SH-SY5Y (cell line): ENCODE measurements around the gene GAS7.

Experiments
- GATA2 ChIP-seq: IDR thresholded peaks from 2 replicates; pipeline ENCODE4 v1.6.1; 2011; ENCODE audit warnings: mild to moderate bottlenecking, low read depth, low read length
- GATA3 ChIP-seq: IDR thresholded peaks from 2 replicates; pipeline ENCODE4 v1.6.1; 2011; ENCODE audit warnings: low read depth, mild to moderate bottlenecking, low read length, moderate library complexity

- no peak for TF ChIP-seq GATA2
- TF ChIP-seq GATA3 = no peak
Observed at GRCh38 chr17:9985646-9986045, 212.8 kb downstream of the GAS7 start.
